GM21381 (cell line): ENCODE results near the gene SRRT.
"Not testable (repeated sequence)": the region's sequence is repeated elsewhere in the genome, so short reads cannot be mapped to it uniquely, and the experiment has no call there.

ENCODE experiments used
- ATAC-seq: cut with Tn5 transposase; IDR thresholded peaks from one replicate; pipeline ENCODE4 v1.9.1; 2021; ENCODE audit warnings: mild to moderate bottlenecking, moderate library complexity; ENCODE audit not compliant: unreplicated experiment

SRRT gene

GRCh38 chr7:100893910-100894721 is 19.2 kb downstream of the SRRT start:
- no peak for ATAC-seq

GRCh38 chr7:100894860-100895700 is 20.2 kb downstream of the SRRT start:
- no peak for ATAC-seq

GRCh38 chr7:100895701-100895955 is 20.7 kb downstream of the SRRT start, which contains the start of gene ACHE:
Gene ACHE (minus strand): TSS chr7:100895888. CDS start chr7:100894232, 1,656 bp downstream.
- no peak for ATAC-seq

- no peak for ATAC-seq
Measured at GRCh38 chr7:100895956-100896731, 21.2 kb downstream of the SRRT start.

GRCh38 chr7:100896732-100897608 is 22.1 kb downstream of the SRRT start:
- ATAC-seq = no peak

- no peak for ATAC-seq
Measured at GRCh38 chr7:100897772-100898454, 23.0 kb downstream of the SRRT start.

- no peak for ATAC-seq
Measured at GRCh38 chr7:100899432-100899831, 24.5 kb downstream of the SRRT start.

GRCh38 chr7:100900978-100901377 is 26.1 kb downstream of the SRRT start:
- ATAC-seq = no peak

- ATAC-seq = no peak
Measured at GRCh38 chr7:100901921-100902332, 27.0 kb downstream of the SRRT start.

GRCh38 chr7:100902638-100903037 is 27.7 kb downstream of the SRRT start:
- no peak for ATAC-seq

GRCh38 chr7:100908512-100908911 is 33.6 kb downstream of the SRRT start:
- no peak for ATAC-seq

- ATAC-seq = not testable (repeated sequence)
Measured at GRCh38 chr7:100910443-100910842, 35.5 kb downstream of the SRRT start.

GRCh38 chr7:100911484-100911883 is 36.6 kb downstream of the SRRT start:
- ATAC-seq = no peak

- ATAC-seq = no peak
Measured at GRCh38 chr7:100914208-100914878, 39.4 kb downstream of the SRRT start.

GRCh38 chr7:100914879-100915447 is 40.1 kb downstream of the SRRT start:
- no peak for ATAC-seq

- not testable (repeated sequence) for ATAC-seq
Measured at GRCh38 chr7:100919335-100919734, 44.4 kb downstream of the SRRT start.

GRCh38 chr7:100919779-100920437 is 45.0 kb downstream of the SRRT start:
- not testable (repeated sequence) for ATAC-seq

GRCh38 chr7:100921039-100921438 is 46.1 kb downstream of the SRRT start:
- ATAC-seq = no peak
